Neural progenitor cell (in vitro differentiated cells): Measurements from ENCODE around the gene JAZF1. TPM values are rescaled to one million over a fixed set of nuclear protein-coding genes. Genes with fewer than 3 reads are reported as not detected.
"Not testable (repeated sequence)": the region's sequence is repeated elsewhere in the genome, so short reads cannot be mapped to it uniquely, and the experiment has no call there.

ENCODE experiments used
- DNase-seq: peaks from one replicate; pipeline ENCODE4 v3.0.0-alpha.2; 2016; ENCODE audit warnings: low spot score
- H2AFZ ChIP-seq: fragments of 200-600 bp; sonication (generic); replicated peaks from 2 replicates; pipeline ENCODE4 v1.6.1; 2016; ENCODE audit warnings: antibody characterized with exemption
- H3F3A ChIP-seq: fragments of 200-600 bp; sonication (generic); 2 replicates; pipeline ENCODE4 v1.6.1; 2016; ENCODE audit warnings: antibody characterized with exemption, low read depth
- H3K27ac ChIP-seq: fragments of 200-600 bp; sonication (generic); 2 replicates; pipeline ENCODE4 v1.5.1; 2016; ENCODE audit warnings: mild to moderate bottlenecking
- H3K27me3 ChIP-seq: fragments of 200-600 bp; sonication (generic); 2 replicates; pipeline ENCODE4 v1.6.1; 2016; ENCODE audit warnings: mild to moderate bottlenecking, moderate library complexity
- H3K36me3 ChIP-seq: fragments of 200-600 bp; sonication (generic); 2 replicates; pipeline ENCODE4 v1.5.1; 2016
- H3K4me1 ChIP-seq: fragments of 200-600 bp; sonication (generic); 2 replicates; pipeline ENCODE4 v1.6.1; 2016; ENCODE audit warnings: mixed run types
- H3K4me2 ChIP-seq: fragments of 200-600 bp; sonication (generic); 2 replicates; pipeline ENCODE4 v1.6.1; 2016
- H3K4me3 ChIP-seq: fragments of 200-600 bp; sonication (generic); 2 replicates; pipeline ENCODE4 v1.5.1; 2016
- H3K79me2 ChIP-seq: fragments of 200-600 bp; sonication (generic); 2 replicates; pipeline ENCODE4 v1.6.1; 2016; ENCODE audit warnings: low read depth
- H3K9ac ChIP-seq: fragments of 200-600 bp; sonication (generic); 2 replicates; pipeline ENCODE4 v1.6.1; 2016
- H3K9me3 ChIP-seq: fragments of 200-600 bp; sonication (generic); 2 replicates; pipeline ENCODE4 v1.5.1; 2016; ENCODE audit warnings: low read depth
- H4K20me1 ChIP-seq: fragments of 200-600 bp; sonication (generic); 2 replicates; pipeline ENCODE4 v1.6.1; 2016; ENCODE audit warnings: low read depth
- H3K27ac Mint-ChIP-seq: 3 replicates; pipeline ENCODE4 v1.8.0; 2021; ENCODE audit warnings: mixed read lengths
- H3K27me3 Mint-ChIP-seq: 2 replicates; pipeline ENCODE4 v1.8.0; 2022; ENCODE audit warnings: low read depth, mild to moderate bottlenecking, inconsistent platforms, moderate library complexity, mixed read lengths; ENCODE audit not compliant: insufficient read depth
- H3K36me3 Mint-ChIP-seq: 3 replicates; pipeline ENCODE4 v1.8.0; 2021; ENCODE audit warnings: mixed read lengths
- H3K4me1 Mint-ChIP-seq: 3 replicates; pipeline ENCODE4 v1.8.0; 2021; ENCODE audit warnings: mixed read lengths
- H3K4me3 Mint-ChIP-seq: 3 replicates; pipeline ENCODE4 v1.8.0; 2021; ENCODE audit warnings: mild to moderate bottlenecking, moderate library complexity, mixed read lengths
- H3K9me3 Mint-ChIP-seq: 3 replicates; pipeline ENCODE4 v1.8.0; 2020; ENCODE audit warnings: mixed read lengths
- CTCF ChIP-seq: fragments of 200-600 bp; sonication (generic); IDR thresholded peaks from 2 replicates; pipeline ENCODE4 v1.5.1; 2017; ENCODE audit warnings: antibody characterized with exemption, mild to moderate bottlenecking
- EZH2 ChIP-seq: fragments of 200-600 bp; sonication (generic); IDR thresholded peaks from 2 replicates; pipeline ENCODE4 v1.6.1; 2017; ENCODE audit warnings: antibody characterized with exemption, mild to moderate bottlenecking, moderate library complexity
- EZH2phosphoT487 ChIP-seq: fragments of 200-600 bp; sonication (generic); IDR thresholded peaks from 2 replicates; pipeline ENCODE4 v1.6.1; 2017; ENCODE audit warnings: antibody characterized with exemption
- total RNA-seq: library from RNA; depleted of rRNA; stranded (reverse); fragments of >200 nt; gene quantifications from 2 replicates; pipeline ENCODE4 v1.2.3, GENCODE V29; 2015; ENCODE audit warnings: low replicate concordance

Gene JAZF1
- total RNA-seq, 1 donor from 2014 or later, result 3.1 TPM

GRCh38 chr7:27925573-27926201 is 254.9 kb downstream of the JAZF1 start:
- Mint-ChIP-seq H3K27me3 (no peaks in the 10 kb centered on the region), H3K4me1 (peaks cover 8% of the 10 kb centered on the region), H3K27ac (no peak overlapping the region), H3K9me3 (no peaks in the 10 kb centered on the region), H3K36me3 (no peaks in the 10 kb centered on the region), H3K4me3 (no peak overlapping the region)
- peaks cover 4% of the 10 kb centered on the region for H3K4me1 ChIP-seq
- H3F3A ChIP-seq, result no peaks in the 10 kb centered on the region
- no peak overlapping the region for H3K27ac ChIP-seq
- DNase-seq, result no peak
- no peaks in the 10 kb centered on the region for H3K36me3 ChIP-seq
- no peak overlapping the region for H2AFZ ChIP-seq
- no peak overlapping the region for H3K4me2 ChIP-seq
- H4K20me1 ChIP-seq, result no peaks in the 10 kb centered on the region
- no peak overlapping the region for H3K9ac ChIP-seq
- H3K4me3 ChIP-seq, result no peak overlapping the region
- no peaks in the 10 kb centered on the region for H3K9me3 ChIP-seq
- TF ChIP-seq EZH2 (no peak), CTCF (no peak), EZH2phosphoT487 (no peak)
- H3K27me3 ChIP-seq, result no peaks in the 10 kb centered on the region
- H3K79me2 ChIP-seq, result no peaks in the 10 kb centered on the region

GRCh38 chr7:27923642-27923980 is 257.0 kb downstream of the JAZF1 start:
- Histone ChIP-seq H3K79me2 (no peaks in the 10 kb centered on the region), H3F3A (no peaks in the 10 kb centered on the region), H3K27ac (no peak overlapping the region), H4K20me1 (no peaks in the 10 kb centered on the region), H3K36me3 (no peaks in the 10 kb centered on the region), H3K4me2 (no peak overlapping the region), H3K4me1 (peaks cover 25% of the 10 kb centered on the region), H3K9me3 (no peaks in the 10 kb centered on the region), H3K9ac (no peak overlapping the region), H3K27me3 (no peaks in the 10 kb centered on the region), H2AFZ (no peak overlapping the region), H3K4me3 (no peak overlapping the region)
- H3K27ac Mint-ChIP-seq, result no peak overlapping the region
- no peak for DNase-seq
- TF ChIP-seq EZH2phosphoT487, result no peak
- TF ChIP-seq EZH2, result no peak
- TF ChIP-seq CTCF, result no peak
- H3K4me1 Mint-ChIP-seq, result peaks cover 12% of the 10 kb centered on the region
- peaks cover 2% of the 10 kb centered on the region for H3K27me3 Mint-ChIP-seq
- H3K9me3 Mint-ChIP-seq, result no peaks in the 10 kb centered on the region
- no peaks in the 10 kb centered on the region for H3K36me3 Mint-ChIP-seq
- H3K4me3 Mint-ChIP-seq, result no peak overlapping the region

GRCh38 chr7:27922907-27923641 is 257.5 kb downstream of the JAZF1 start:
- H3K36me3 ChIP-seq, result no peaks in the 10 kb centered on the region
- no peaks in the 10 kb centered on the region for H4K20me1 ChIP-seq
- H3K9ac ChIP-seq, result no peak overlapping the region
- no peak overlapping the region for H2AFZ ChIP-seq
- no peak overlapping the region for H3K4me2 ChIP-seq
- no peaks in the 10 kb centered on the region for H3K9me3 Mint-ChIP-seq
- H3K4me3 ChIP-seq, result no peak overlapping the region
- no peak for TF ChIP-seq EZH2phosphoT487
- no peak for TF ChIP-seq EZH2
- no peak for TF ChIP-seq CTCF
- no peak overlapping the region for H3K27ac Mint-ChIP-seq
- no peaks in the 10 kb centered on the region for H3K36me3 Mint-ChIP-seq
- peaks cover 12% of the 10 kb centered on the region for H3K4me1 Mint-ChIP-seq
- H3K9me3 ChIP-seq, result no peaks in the 10 kb centered on the region
- no peak for DNase-seq
- H3K79me2 ChIP-seq, result no peaks in the 10 kb centered on the region
- no peak overlapping the region for H3K27ac ChIP-seq
- peaks cover 29% of the 10 kb centered on the region for H3K4me1 ChIP-seq
- H3K27me3 Mint-ChIP-seq, result peaks cover 2% of the 10 kb centered on the region
- H3K27me3 ChIP-seq, result no peaks in the 10 kb centered on the region
- H3F3A ChIP-seq, result no peaks in the 10 kb centered on the region
- no peak overlapping the region for H3K4me3 Mint-ChIP-seq

GRCh38 chr7:27922389-27922788 is 258.2 kb downstream of the JAZF1 start:
- not testable (repeated sequence) for H3K9me3 ChIP-seq, H3K27me3 ChIP-seq, H3K4me2 ChIP-seq, H3K27ac ChIP-seq, H2AFZ ChIP-seq, DNase-seq, H3K27me3 Mint-ChIP-seq, H3K4me3 ChIP-seq, H3K79me2 ChIP-seq, H3K36me3 Mint-ChIP-seq, H3K9me3 Mint-ChIP-seq, H3K27ac Mint-ChIP-seq, H3F3A ChIP-seq, H3K36me3 ChIP-seq, H4K20me1 ChIP-seq, H3K9ac ChIP-seq, H3K4me3 Mint-ChIP-seq
- peaks cover 12% of the 10 kb centered on the region for H3K4me1 Mint-ChIP-seq
- H3K4me1 ChIP-seq, result peaks cover 29% of the 10 kb centered on the region
